ENCODE data around the gene DNM3. TPM values are rescaled to one million over a fixed set of nuclear protein-coding genes. Genes with fewer than 3 reads are reported as not detected.
A peak's percentile ranks its signal among the peaks of the same experiment; 100 is the strongest.

DNM3 gene
- total and polyA plus RNA-seq, 2 donors (not counting 1 experiment from before 2014, with no cell fraction given), result 1.0 to 1.3 TPM

DNA sequence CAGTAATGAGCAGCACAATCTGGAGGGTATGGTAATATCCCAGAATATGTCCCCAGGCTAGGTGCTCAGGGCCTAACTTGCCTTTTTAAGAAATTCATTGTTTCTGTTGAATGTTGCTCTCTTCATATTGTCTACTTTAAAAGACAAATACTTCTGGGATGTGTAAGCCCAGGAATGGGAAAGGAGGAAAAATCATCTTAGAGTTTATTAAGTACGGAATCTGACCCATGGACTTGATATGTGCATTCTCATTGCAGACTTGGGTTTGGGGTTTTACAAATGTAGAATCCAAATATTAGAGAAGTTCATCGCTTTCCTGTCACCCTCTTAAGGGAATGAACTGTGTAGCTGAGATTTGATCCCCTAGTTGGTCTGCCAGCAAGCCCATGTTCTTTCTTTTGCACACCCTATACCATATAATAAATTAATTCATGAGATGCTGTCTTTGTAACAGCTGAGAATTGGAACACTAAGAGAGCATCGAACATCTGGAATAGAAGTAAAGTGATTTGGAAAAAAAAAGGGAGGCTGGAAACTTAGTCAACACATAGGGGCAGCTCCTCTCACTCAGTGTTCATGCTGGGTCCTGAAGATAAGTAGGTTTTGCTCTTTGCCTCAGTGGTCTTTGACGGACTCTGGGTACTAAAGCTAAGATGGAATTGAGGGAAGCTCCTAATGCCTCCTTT is 343.4 kb downstream of the DNM3 start:
- peaks cover 86 to 89% of the 10 kb centered on the region in 2 donors for H3K4me1 ChIP-seq (ENCODE audit: control insufficient read depth in 2 of 2, insufficient read depth in 2 of 2, low read length in 2 of 2)
- Mint-ChIP-seq H3K27ac (peak overlapping the region; percentile 94), H3K9me3 (ENCODE audit: insufficient read depth) (no peaks in the 10 kb centered on the region), H3K4me3 (peak overlapping the region; percentile 80), H3K27me3 (no peaks in the 10 kb centered on the region), H3K4me1 (peaks cover 84% of the 10 kb centered on the region)
- H3K36me3 ChIP-seq (replicated peaks in 1 of 2; ENCODE audit: control extremely low read depth in 1 of 2, control insufficient read depth in 1 of 2, extremely low read depth in 1 of 2, insufficient read depth in 2 of 2, low read length in 1 of 2), result no peaks in the 10 kb centered on the region
- H3K9ac ChIP-seq (ENCODE audit: low read length), result no peak overlapping the region
- intact Hi-C loops (cut with micrococcal nuclease), result loop anchor here (1.0 to 10.0 kb wide), 6 partner anchors 30 to 258 kb away; partner anchors contain the start of gene PIGC
- peak overlapping the region; percentile 67 for H3K4me2 ChIP-seq (replicated peaks; ENCODE audit: low read depth, low read length, poor library complexity, severe bottlenecking)
- TF ChIP-seq, protein P1, sequence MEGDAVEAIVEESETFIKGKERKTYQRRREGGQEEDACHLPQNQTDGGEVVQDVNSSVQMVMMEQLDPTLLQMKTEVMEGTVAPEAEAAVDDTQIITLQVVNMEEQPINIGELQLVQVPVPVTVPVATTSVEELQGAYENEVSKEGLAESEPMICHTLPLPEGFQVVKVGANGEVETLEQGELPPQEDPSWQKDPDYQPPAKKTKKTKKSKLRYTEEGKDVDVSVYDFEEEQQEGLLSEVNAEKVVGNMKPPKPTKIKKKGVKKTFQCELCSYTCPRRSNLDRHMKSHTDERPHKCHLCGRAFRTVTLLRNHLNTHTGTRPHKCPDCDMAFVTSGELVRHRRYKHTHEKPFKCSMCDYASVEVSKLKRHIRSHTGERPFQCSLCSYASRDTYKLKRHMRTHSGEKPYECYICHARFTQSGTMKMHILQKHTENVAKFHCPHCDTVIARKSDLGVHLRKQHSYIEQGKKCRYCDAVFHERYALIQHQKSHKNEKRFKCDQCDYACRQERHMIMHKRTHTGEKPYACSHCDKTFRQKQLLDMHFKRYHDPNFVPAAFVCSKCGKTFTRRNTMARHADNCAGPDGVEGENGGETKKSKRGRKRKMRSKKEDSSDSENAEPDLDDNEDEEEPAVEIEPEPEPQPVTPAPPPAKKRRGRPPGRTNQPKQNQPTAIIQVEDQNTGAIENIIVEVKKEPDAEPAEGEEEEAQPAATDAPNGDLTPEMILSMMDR (IDR thresholded peaks at IDR 0.05), result no peak
- no peak for TF ChIP-seq EZH2 (IDR thresholded peaks at IDR 0.05; ENCODE audit: borderline replicate concordance, insufficient read depth, low read depth, low read length, poor library complexity, severe bottlenecking)
- 86% methylated on average over 1 of the region's 4 CpGs for WGBS (ENCODE audit: insufficient coverage)
- H3K27me3 ChIP-seq (replicated peaks in 1 of 4; ENCODE audit: control extremely low read depth in 1 of 4, control insufficient read depth in 3 of 4, insufficient read depth in 4 of 4, low read length in 3 of 4), result no peaks in the 10 kb centered on the region
- no peak for ATAC-seq (ENCODE audit: low read depth)
- ChIA-PET CTCF (interaction anchor here (0.7 to 2.5 kb wide), 10 partner anchors 22 to 215 kb away, joined by 3 to 14 read pairs (median 4); no protein-coding TSS in a partner anchor), POLR2A (interaction anchor here (0.7 to 1.3 kb wide), 3 partner anchors 22 to 219 kb away, joined by 3 to 4 read pairs (median 3); no protein-coding TSS in a partner anchor)
- no peak overlapping the region for H3K4me3 ChIP-seq (ENCODE audit: control extremely low read depth in 1 of 5, extremely low read depth in 1 of 5, insufficient read depth in 1 of 5, low read depth in 2 of 5, low read length in 4 of 5)
- peak overlapping the region; percentile 67 to 88 for H3K27ac ChIP-seq (ENCODE audit: low read length in 2 of 2)
- DNase-seq, result no peak
- H4K20me1 ChIP-seq (ENCODE audit: control insufficient read depth, insufficient read depth, low read length, poor library complexity, severe bottlenecking), result no peaks in the 10 kb centered on the region
- H2AFZ ChIP-seq (ENCODE audit: insufficient read depth, low read depth, low read length, poor library complexity, severe bottlenecking), result no peak overlapping the region
- H3K79me2 ChIP-seq (ENCODE audit: control insufficient read depth, insufficient read depth, low read length), result no peaks in the 10 kb centered on the region
- no peaks in the 10 kb centered on the region for H3K9me3 ChIP-seq (ENCODE audit: control extremely low read depth in 1 of 3, control insufficient read depth in 2 of 3, insufficient read depth in 1 of 3, low read length in 2 of 3)

DNA sequence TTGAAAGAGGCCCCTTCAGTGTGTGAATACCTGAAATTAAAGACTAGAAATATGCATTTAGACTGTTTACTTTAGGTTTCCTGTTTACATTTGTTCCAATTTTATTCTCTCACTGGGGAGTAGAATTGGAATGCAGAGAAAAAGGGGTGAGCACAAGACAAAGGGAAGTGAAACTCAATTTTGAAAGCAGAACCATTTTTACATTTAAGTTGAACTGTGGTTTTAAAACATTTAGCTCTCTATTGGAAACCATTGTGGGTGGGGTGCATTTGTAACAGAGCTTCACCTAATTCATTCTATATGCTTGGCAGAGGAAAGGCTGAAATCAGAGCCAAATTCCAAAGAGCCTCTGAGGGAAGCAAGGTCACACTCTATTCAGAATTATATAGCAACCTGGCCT is 343.9 kb downstream of the DNM3 start:
- H3K9me3 Mint-ChIP-seq (ENCODE audit: insufficient read depth), result no peaks in the 10 kb centered on the region
- no peak for TF ChIP-seq EZH2 (IDR thresholded peaks at IDR 0.05; ENCODE audit: borderline replicate concordance, insufficient read depth, low read depth, low read length, poor library complexity, severe bottlenecking)
- TF ChIP-seq, protein P1 (IDR thresholded peaks at IDR 0.05), result no peak
- Histone ChIP-seq H3K4me2 (replicated peaks; ENCODE audit: low read depth, low read length, poor library complexity, severe bottlenecking) (peak overlapping the region; percentile 67), H3K79me2 (ENCODE audit: control insufficient read depth, insufficient read depth, low read length) (no peaks in the 10 kb centered on the region), H3K4me3 (ENCODE audit: control extremely low read depth in 1 of 5, extremely low read depth in 1 of 5, insufficient read depth in 1 of 5, low read depth in 2 of 5, low read length in 4 of 5) (peak overlapping the region in 2 of 5 experiments; percentile 12 to 29), H3K27ac (ENCODE audit: low read length in 2 of 2) (peak overlapping the region; percentile 67 to 88), H3K27me3 (replicated peaks in 1 of 4; ENCODE audit: control extremely low read depth in 1 of 4, control insufficient read depth in 3 of 4, insufficient read depth in 4 of 4, low read length in 3 of 4) (no peaks in the 10 kb centered on the region), H3K9ac (ENCODE audit: low read length) (no peak overlapping the region), H4K20me1 (ENCODE audit: control insufficient read depth, insufficient read depth, low read length, poor library complexity, severe bottlenecking) (no peaks in the 10 kb centered on the region), H3K9me3 (ENCODE audit: control extremely low read depth in 1 of 3, control insufficient read depth in 2 of 3, insufficient read depth in 1 of 3, low read length in 2 of 3) (no peaks in the 10 kb centered on the region), H3K4me1 (ENCODE audit: control insufficient read depth in 2 of 2, insufficient read depth in 2 of 2, low read length in 2 of 2) (peaks cover 81 to 86% of the 10 kb centered on the region in 2 donors), H3K36me3 (replicated peaks in 1 of 2; ENCODE audit: control extremely low read depth in 1 of 2, control insufficient read depth in 1 of 2, extremely low read depth in 1 of 2, insufficient read depth in 2 of 2, low read length in 1 of 2) (no peaks in the 10 kb centered on the region), H2AFZ (ENCODE audit: insufficient read depth, low read depth, low read length, poor library complexity, severe bottlenecking) (no peak overlapping the region)
- peak overlapping the region; percentile 80 for H3K4me3 Mint-ChIP-seq
- intact Hi-C loops (cut with micrococcal nuclease), result loop anchor here (1.0 to 10.0 kb wide), 4 partner anchors 30 to 257 kb away; partner anchors contain the start of gene PIGC
- ChIA-PET CTCF (interaction anchor here (0.7 to 2.5 kb wide), 10 partner anchors 21 to 214 kb away, joined by 3 to 14 read pairs (median 4); no protein-coding TSS in a partner anchor), POLR2A (interaction anchor here (0.7 to 1.3 kb wide), 3 partner anchors 21 to 209 kb away, joined by 3 to 4 read pairs (median 3); no protein-coding TSS in a partner anchor)
- peak; percentile 46 for ATAC-seq (ENCODE audit: low read depth)
- H3K27ac Mint-ChIP-seq, result peak overlapping the region; percentile 94
- peaks cover 83% of the 10 kb centered on the region for H3K4me1 Mint-ChIP-seq
- H3K27me3 Mint-ChIP-seq, result no peaks in the 10 kb centered on the region
- peak; percentile 75 for DNase-seq
